Measurements from ENCODE around the gene TMEM108. TPM values are rescaled to one million over a fixed set of nuclear protein-coding genes. Genes with fewer than 3 reads are reported as not detected.

The TMEM108 gene
- polyA plus RNA-seq, 3 donors: not detected

DNA sequence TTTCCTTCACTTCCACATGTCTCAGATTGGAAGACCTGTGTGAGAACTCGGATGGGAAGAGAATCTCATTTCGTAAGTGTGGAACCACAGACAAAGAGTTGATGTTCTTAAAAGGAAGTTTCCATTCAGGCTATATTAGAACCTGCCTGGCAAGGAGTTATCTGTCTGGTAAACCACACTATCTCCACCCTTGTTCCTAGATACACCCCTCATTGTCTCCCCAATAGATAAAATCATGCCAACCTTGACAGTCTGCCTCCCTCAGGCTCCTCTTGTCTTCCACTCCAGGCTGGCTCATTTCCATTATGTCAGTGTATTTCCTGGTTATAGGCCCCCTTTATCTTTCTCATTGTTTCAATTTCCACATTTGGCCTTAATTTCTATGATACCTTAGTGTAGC lies 89.2 kb downstream of the TMEM108 start:
- H3K36me3 ChIP-seq (replicated peaks in 1 of 2; ENCODE audit: control insufficient read depth in 1 of 2, insufficient read depth in 2 of 2, low read length in 2 of 2): no peaks in the 10 kb centered on the region
- TF ChIP-seq, protein P1, sequence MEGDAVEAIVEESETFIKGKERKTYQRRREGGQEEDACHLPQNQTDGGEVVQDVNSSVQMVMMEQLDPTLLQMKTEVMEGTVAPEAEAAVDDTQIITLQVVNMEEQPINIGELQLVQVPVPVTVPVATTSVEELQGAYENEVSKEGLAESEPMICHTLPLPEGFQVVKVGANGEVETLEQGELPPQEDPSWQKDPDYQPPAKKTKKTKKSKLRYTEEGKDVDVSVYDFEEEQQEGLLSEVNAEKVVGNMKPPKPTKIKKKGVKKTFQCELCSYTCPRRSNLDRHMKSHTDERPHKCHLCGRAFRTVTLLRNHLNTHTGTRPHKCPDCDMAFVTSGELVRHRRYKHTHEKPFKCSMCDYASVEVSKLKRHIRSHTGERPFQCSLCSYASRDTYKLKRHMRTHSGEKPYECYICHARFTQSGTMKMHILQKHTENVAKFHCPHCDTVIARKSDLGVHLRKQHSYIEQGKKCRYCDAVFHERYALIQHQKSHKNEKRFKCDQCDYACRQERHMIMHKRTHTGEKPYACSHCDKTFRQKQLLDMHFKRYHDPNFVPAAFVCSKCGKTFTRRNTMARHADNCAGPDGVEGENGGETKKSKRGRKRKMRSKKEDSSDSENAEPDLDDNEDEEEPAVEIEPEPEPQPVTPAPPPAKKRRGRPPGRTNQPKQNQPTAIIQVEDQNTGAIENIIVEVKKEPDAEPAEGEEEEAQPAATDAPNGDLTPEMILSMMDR (IDR thresholded peaks at IDR 0.05): no peak
- H3K4me3 ChIP-seq (replicated peaks in 1 of 3; ENCODE audit: low read depth in 2 of 3, low read length in 3 of 3): no peak overlapping the region
- H3K27ac ChIP-seq (ENCODE audit: low read depth in 1 of 2, low read length in 2 of 2): no peak overlapping the region
- H3K9me3 ChIP-seq (replicated peaks in 1 of 2; ENCODE audit: control insufficient read depth in 1 of 2, insufficient read depth in 1 of 2, low read length in 2 of 2): no peaks in the 10 kb centered on the region
- H3K9ac ChIP-seq (ENCODE audit: insufficient read depth, low read length, poor library complexity, severe bottlenecking): no peak overlapping the region
- no peaks in the 10 kb centered on the region for H3K4me1 Mint-ChIP-seq
- H3K4me1 ChIP-seq (ENCODE audit: control insufficient read depth in 1 of 2, insufficient read depth in 2 of 2, low read length in 2 of 2): no peaks in the 10 kb centered on the region
- H3K9me3 Mint-ChIP-seq: no peaks in the 10 kb centered on the region
- H3K79me2 ChIP-seq (ENCODE audit: insufficient read depth, low read length): no peaks in the 10 kb centered on the region
- H3K4me2 ChIP-seq (replicated peaks; ENCODE audit: extremely low read depth, low read length, poor library complexity, severe bottlenecking): no peak overlapping the region
- H2AFZ ChIP-seq (ENCODE audit: insufficient read depth, low read depth, low read length, poor library complexity, severe bottlenecking): no peak overlapping the region
- intact Hi-C loops (cut with micrococcal nuclease): no loop called here
- no CpG with 5 or more reads among the region's 2 CpGs for WGBS (ENCODE audit: insufficient coverage)
- no peaks in the 10 kb centered on the region for H4K20me1 ChIP-seq (ENCODE audit: insufficient read depth, low read length)
- DNase-seq: no peak
- H3K36me3 Mint-ChIP-seq: no peaks in the 10 kb centered on the region
- no peaks in the 10 kb centered on the region for H3K27me3 ChIP-seq (ENCODE audit: control insufficient read depth in 2 of 2, insufficient read depth in 2 of 2, low read length in 2 of 2)
- H3K27ac Mint-ChIP-seq: no peak overlapping the region
- H3K4me3 Mint-ChIP-seq: no peak overlapping the region
- peaks cover 0 to 3% (median 0%) of the 10 kb centered on the region in 3 donors for H3K27me3 Mint-ChIP-seq (ENCODE audit: low read depth in 3 of 3)

DNA sequence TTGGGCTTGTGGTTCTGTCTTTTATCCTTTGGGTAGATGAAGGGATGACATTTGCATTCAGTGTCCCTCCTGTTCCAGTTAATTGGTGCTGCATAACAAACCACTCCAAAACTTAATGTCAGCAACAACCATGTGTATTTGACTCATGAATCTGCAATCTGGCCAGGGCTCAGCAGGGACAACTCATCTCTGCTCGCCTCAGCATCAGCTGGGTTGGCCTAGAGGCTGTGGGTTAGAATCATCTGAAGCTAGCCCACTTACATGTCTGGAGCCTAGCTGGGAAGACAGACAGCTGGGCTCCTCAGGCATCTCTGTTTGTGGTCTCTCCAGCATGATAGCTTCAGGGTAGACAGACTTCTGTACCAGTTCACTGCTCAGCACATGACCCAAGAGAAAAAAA lies 92.0 kb downstream of the TMEM108 start:
- H3K27me3 Mint-ChIP-seq (ENCODE audit: low read depth in 3 of 3): peaks cover 2 to 3% (median 3%) of the 10 kb centered on the region in 3 donors

More for the DNA sequence above, 92.0 kb downstream of the TMEM108 start:
- Histone ChIP-seq H3K4me1 (ENCODE audit: control insufficient read depth in 1 of 2, insufficient read depth in 2 of 2, low read length in 2 of 2) (no peaks in the 10 kb centered on the region), H3K27ac (ENCODE audit: low read depth in 1 of 2, low read length in 2 of 2) (no peak overlapping the region), H4K20me1 (ENCODE audit: insufficient read depth, low read length) (no peaks in the 10 kb centered on the region), H3K36me3 (replicated peaks in 1 of 2; ENCODE audit: control insufficient read depth in 1 of 2, insufficient read depth in 2 of 2, low read length in 2 of 2) (no peaks in the 10 kb centered on the region), H2AFZ (ENCODE audit: insufficient read depth, low read depth, low read length, poor library complexity, severe bottlenecking) (no peak overlapping the region), H3K4me2 (replicated peaks; ENCODE audit: extremely low read depth, low read length, poor library complexity, severe bottlenecking) (no peak overlapping the region), H3K9me3 (replicated peaks in 1 of 2; ENCODE audit: control insufficient read depth in 1 of 2, insufficient read depth in 1 of 2, low read length in 2 of 2) (no peaks in the 10 kb centered on the region), H3K4me3 (replicated peaks in 1 of 3; ENCODE audit: low read depth in 2 of 3, low read length in 3 of 3) (no peak overlapping the region), H3K79me2 (ENCODE audit: insufficient read depth, low read length) (no peaks in the 10 kb centered on the region), H3K9ac (ENCODE audit: insufficient read depth, low read length, poor library complexity, severe bottlenecking) (no peak overlapping the region), H3K27me3 (ENCODE audit: control insufficient read depth in 2 of 2, insufficient read depth in 2 of 2, low read length in 2 of 2) (no peaks in the 10 kb centered on the region)
- Mint-ChIP-seq H3K9me3 (no peaks in the 10 kb centered on the region), H3K36me3 (no peaks in the 10 kb centered on the region), H3K27ac (no peak overlapping the region), H3K4me3 (no peak overlapping the region), H3K4me1 (no peaks in the 10 kb centered on the region)
- 100% methylated on average over 1 of the region's 1 CpG for WGBS (ENCODE audit: insufficient coverage)
- DNase-seq: no peak
- intact Hi-C loops (cut with micrococcal nuclease): no loop called here
- TF ChIP-seq, protein P1 (IDR thresholded peaks at IDR 0.05): no peak

Measured in CD14-positive monocyte (primary cell).